ENCODE data around the gene PCK1.
A peak's percentile ranks its signal among the peaks of the same experiment; 100 is the strongest.

Gene PCK1

DNA sequence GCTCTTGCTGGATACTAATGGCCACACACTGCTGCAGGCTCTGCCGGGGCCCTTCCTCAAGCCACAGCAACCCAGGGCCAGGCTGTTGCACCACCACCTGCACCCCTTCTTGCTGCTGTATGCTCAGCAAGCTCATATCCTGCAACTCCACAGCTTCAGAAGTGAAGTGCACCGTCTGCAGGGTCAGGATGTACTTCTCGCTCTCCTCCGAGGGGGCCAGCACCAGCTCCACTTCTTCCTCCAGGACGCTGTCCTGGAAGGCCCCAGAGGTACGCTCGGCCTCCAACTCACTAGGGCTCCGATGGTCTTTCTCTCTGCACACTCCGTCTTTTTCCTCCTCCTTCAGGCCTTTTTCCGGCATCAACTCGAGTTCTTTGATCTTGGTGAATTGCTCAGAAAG lies 37.1 kb upstream of the PCK1 start:
- TF ChIP-seq, protein P1, sequence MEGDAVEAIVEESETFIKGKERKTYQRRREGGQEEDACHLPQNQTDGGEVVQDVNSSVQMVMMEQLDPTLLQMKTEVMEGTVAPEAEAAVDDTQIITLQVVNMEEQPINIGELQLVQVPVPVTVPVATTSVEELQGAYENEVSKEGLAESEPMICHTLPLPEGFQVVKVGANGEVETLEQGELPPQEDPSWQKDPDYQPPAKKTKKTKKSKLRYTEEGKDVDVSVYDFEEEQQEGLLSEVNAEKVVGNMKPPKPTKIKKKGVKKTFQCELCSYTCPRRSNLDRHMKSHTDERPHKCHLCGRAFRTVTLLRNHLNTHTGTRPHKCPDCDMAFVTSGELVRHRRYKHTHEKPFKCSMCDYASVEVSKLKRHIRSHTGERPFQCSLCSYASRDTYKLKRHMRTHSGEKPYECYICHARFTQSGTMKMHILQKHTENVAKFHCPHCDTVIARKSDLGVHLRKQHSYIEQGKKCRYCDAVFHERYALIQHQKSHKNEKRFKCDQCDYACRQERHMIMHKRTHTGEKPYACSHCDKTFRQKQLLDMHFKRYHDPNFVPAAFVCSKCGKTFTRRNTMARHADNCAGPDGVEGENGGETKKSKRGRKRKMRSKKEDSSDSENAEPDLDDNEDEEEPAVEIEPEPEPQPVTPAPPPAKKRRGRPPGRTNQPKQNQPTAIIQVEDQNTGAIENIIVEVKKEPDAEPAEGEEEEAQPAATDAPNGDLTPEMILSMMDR (IDR thresholded peaks at IDR 0.05; ENCODE audit: insufficient read depth, low read depth, low read length, missing control alignments): no peak
- H3K4me3 ChIP-seq (ENCODE audit: low read depth, low read length): no peak overlapping the region
- DNase-seq (ENCODE audit: low read depth): no peak

DNA sequence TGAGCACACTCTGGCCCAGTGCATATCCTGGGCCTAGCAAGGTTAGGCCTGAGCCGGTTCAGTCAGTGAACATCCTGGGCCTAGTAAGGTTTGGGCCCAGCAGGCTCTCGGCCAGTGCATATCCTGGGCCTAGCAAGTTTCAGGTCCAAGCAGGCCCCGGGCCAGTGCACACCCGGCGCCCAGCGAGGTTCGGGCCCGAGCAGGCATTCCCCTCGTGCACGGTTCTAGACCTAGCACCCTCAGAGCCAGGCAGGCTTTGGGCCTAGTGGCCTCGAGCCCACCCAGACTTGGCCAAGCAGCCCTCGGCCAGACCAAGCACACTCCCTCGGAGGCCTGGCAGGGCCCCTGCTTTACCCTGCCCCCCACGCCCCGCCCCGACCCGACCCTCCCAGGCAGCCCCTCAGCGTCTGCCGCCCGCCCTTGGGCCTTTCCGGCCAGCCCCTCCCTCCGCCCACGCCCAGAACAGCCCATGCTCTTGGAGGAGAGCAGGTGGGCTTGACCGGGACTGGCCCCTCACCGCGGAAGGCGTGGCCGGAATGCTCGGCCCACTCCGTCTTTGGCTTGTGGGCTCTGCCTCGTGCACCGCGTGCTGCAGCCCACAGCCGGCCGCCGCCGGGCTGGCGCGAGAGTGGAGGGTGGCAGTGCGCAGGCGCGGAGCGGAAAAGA lies 36.3 kb upstream of the PCK1 start, which contains the start of gene CTCFL:
TSS of gene CTCFL (minus strand) at position 630 of the 666 bp plus-strand sequence. CDS start 935 bp downstream, outside the sequence.
- DNase-seq (ENCODE audit: low read depth): no peak
- H3K4me3 ChIP-seq (ENCODE audit: low read depth, low read length): no peak within 1 kb of the TSS
- TF ChIP-seq, protein P1 (IDR thresholded peaks at IDR 0.05; ENCODE audit: insufficient read depth, low read depth, low read length, missing control alignments): no peak

DNA sequence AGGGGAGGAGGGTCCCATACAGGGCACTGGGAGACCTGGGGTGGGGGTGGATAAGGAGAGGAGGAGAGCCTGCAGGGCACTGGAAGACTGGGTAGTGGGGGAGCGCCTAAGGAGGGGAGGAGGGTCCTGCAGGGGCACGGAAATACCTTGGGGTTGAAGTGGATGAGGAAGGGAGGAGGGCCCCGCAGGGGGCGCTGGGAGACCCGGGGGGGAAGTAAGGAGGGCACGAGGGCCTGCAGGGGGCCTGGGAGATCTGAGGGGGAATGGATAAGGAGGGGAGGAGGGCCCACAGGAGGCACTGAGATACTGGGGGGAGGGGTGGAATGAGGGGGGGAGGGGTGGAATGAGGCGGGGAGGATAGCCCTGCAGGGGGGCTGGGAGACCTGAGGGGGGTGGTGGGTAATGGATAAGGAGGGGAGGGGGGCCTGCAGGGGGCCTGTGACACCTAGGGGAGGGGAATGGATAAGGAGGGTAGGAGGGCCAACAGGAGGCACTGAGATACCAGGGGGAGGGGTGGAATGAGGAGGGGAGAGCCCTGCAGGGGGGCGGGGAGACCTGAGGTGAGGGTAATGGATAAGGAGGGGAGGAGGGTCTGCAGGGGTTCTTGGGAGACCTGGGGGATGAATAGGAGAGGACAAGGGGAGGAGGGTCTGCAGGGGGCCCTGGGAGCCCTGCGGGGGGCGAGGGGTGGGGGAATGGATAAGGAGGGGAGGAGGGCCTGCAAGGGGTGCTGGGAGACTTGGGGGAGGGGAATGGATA lies 35.4 kb upstream of the PCK1 start:
- TF ChIP-seq, protein P1 (IDR thresholded peaks at IDR 0.05; ENCODE audit: insufficient read depth, low read depth, low read length, missing control alignments): no peak
- H3K4me3 ChIP-seq (ENCODE audit: low read depth, low read length): no peak overlapping the region
- no peak for DNase-seq (ENCODE audit: low read depth)

DNA sequence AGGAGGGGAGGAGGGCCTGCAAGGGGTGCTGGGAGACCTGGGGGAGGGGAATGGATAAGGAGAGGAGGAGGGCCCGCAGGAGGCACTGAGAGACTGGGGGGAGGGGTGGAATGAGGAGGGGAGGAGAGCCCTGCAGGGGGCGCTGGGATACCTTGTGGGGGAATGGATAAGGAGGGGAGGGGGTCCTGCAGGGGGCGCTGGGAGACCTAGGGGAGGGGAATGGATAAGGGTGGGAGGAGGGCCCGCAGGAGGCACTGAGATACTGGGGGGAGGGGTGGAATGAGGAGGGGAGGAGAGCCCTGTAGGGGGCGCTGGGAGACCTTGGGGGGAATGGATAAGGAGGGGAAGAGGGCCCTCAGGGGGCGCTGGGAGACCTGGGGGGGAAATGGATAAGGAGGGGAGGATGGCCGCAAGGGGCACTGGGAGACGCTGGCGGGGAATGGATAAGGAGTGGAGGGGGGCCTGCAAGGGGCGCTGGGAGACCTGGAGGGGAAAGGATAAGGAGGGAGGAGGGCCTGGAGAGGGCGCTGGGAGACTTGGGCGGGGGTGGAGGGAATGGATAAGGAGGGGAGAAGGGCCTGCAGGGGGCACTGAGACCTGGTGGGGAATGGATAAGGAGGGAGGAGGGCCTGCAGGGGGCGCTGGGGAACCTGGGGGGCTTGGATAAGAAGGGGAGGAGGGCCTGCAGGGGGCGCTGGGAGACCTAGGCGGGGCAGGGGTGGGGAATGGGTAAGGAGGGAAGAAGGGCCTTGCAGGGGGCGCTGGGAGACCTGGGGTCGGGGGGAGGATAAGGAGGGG lies 34.6 kb upstream of the PCK1 start:
- DNase-seq (ENCODE audit: low read depth): peak; percentile 28
- TF ChIP-seq, protein P1 (IDR thresholded peaks at IDR 0.05; ENCODE audit: insufficient read depth, low read depth, low read length, missing control alignments): no peak

DNA sequence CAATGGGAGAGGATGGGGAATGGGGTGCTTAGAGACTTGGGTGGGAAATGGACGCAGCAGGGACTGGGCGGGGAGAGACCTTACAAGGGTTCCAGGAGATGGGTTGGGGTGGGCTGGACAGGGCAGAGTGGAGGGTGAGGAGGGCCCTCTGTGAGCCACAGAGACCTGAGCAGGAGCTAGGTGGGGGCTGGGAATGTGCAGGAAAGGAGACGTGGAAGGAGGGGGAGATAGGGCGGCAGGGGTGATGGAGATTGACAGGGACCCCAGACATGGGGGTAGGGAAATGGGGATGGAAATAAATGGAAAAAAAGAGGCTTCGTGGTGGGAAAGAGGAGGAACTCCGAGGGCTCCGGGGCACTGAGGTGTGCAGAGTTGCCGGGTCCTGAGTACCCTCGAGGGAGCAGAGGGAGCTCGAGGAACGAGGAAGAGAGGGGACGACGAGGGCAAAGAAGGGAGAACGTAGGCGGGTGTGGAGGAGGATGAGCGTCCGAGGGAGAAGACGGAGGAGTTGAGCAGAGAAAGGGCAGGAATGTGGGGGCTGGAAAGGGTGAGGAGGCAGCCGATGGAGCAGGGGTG lies 33.9 kb upstream of the PCK1 start:
- DNase-seq (ENCODE audit: low read depth): no peak
- H3K4me3 ChIP-seq (ENCODE audit: low read depth, low read length): no peak overlapping the region
- TF ChIP-seq, protein P1 (IDR thresholded peaks at IDR 0.05; ENCODE audit: insufficient read depth, low read depth, low read length, missing control alignments): no peak

More for the DNA sequence above, 34.6 kb upstream of the PCK1 start:
- H3K4me3 ChIP-seq (ENCODE audit: low read depth, low read length): no peak overlapping the region

DNA sequence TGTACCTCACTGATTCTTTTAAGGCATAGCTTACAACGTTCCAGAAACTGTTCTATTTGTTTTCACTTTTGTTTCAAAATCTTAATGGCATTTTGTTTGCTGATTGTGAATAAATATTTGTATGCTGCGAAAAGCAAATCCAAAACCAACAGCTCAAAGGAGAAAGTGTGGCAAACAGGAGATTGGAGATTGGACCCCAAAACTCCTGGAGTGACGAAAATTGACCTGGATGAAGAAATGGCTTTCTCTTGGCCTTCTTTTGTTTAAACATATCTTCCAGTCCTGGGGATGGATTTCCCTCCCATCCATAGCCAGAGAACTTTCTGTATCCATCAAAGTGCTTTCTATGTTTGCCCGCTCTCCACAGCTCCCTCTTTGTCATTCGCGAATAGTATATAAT lies 33.2 kb upstream of the PCK1 start:
- DNase-seq (ENCODE audit: low read depth): no peak
- TF ChIP-seq, protein P1 (IDR thresholded peaks at IDR 0.05; ENCODE audit: insufficient read depth, low read depth, low read length, missing control alignments): no peak
- no peak overlapping the region for H3K4me3 ChIP-seq (ENCODE audit: low read depth, low read length)

Measured in GM12865 (cell line).